ENCODE results near the gene SDK2. TPM values are rescaled to one million over a fixed set of nuclear protein-coding genes. Genes with fewer than 3 reads are reported as not detected.

The SDK2 gene
- total RNA-seq, 1 experiment from 2014 or later: 0.67 TPM

- Histone ChIP-seq H3K36me3 (ENCODE audit: insufficient read depth, low read length, poor library complexity, severe bottlenecking) (no peaks in the 10 kb centered on the region), H3K27ac (ENCODE audit: low read depth, low read length, poor library complexity, severe bottlenecking) (no peak overlapping the region), H3K4me3 (ENCODE audit: low read depth, low read length, poor library complexity, severe bottlenecking) (no peak overlapping the region), H3K27me3 (replicated peaks; ENCODE audit: insufficient read depth, low read depth, low read length, poor library complexity) (no peaks in the 10 kb centered on the region), H3K9me3 (ENCODE audit: low read depth, low read length, poor library complexity, severe bottlenecking) (no peaks in the 10 kb centered on the region), H3K4me1 (ENCODE audit: insufficient read depth, low read length, poor library complexity, severe bottlenecking) (no peaks in the 10 kb centered on the region)
- TF ChIP-seq, protein P1, sequence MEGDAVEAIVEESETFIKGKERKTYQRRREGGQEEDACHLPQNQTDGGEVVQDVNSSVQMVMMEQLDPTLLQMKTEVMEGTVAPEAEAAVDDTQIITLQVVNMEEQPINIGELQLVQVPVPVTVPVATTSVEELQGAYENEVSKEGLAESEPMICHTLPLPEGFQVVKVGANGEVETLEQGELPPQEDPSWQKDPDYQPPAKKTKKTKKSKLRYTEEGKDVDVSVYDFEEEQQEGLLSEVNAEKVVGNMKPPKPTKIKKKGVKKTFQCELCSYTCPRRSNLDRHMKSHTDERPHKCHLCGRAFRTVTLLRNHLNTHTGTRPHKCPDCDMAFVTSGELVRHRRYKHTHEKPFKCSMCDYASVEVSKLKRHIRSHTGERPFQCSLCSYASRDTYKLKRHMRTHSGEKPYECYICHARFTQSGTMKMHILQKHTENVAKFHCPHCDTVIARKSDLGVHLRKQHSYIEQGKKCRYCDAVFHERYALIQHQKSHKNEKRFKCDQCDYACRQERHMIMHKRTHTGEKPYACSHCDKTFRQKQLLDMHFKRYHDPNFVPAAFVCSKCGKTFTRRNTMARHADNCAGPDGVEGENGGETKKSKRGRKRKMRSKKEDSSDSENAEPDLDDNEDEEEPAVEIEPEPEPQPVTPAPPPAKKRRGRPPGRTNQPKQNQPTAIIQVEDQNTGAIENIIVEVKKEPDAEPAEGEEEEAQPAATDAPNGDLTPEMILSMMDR (conservative IDR thresholded peaks at IDR 0.05; ENCODE audit: low read depth, low read length): no peak
- TF ChIP-seq EZH2 (IDR thresholded peaks at IDR 0.05; ENCODE audit: borderline replicate concordance, low read depth, low read length, poor library complexity, severe bottlenecking): no peak
- no TSS peak for BruUV-seq (replicated peaks)
- DNase-seq (ENCODE audit: low spot score): no peak
- ChIA-PET CTCF (no interaction called here), POLR2A (ENCODE audit: low non-redundant PET) (no interaction called here)
- intact Hi-C loops (cut with micrococcal nuclease; ENCODE audit: unreplicated experiment): no loop called here
Observed at GRCh38 chr17:73599599-73599998, 44.6 kb downstream of the SDK2 start.

- Histone ChIP-seq H3K9me3 (ENCODE audit: low read depth, low read length, poor library complexity, severe bottlenecking) (no peaks in the 10 kb centered on the region), H3K27me3 (replicated peaks; ENCODE audit: insufficient read depth, low read depth, low read length, poor library complexity) (no peaks in the 10 kb centered on the region), H3K4me3 (ENCODE audit: low read depth, low read length, poor library complexity, severe bottlenecking) (no peak overlapping the region), H3K36me3 (ENCODE audit: insufficient read depth, low read length, poor library complexity, severe bottlenecking) (no peaks in the 10 kb centered on the region), H3K4me1 (ENCODE audit: insufficient read depth, low read length, poor library complexity, severe bottlenecking) (no peaks in the 10 kb centered on the region), H3K27ac (ENCODE audit: low read depth, low read length, poor library complexity, severe bottlenecking) (no peak overlapping the region)
- TF ChIP-seq, protein P1 (conservative IDR thresholded peaks at IDR 0.05; ENCODE audit: low read depth, low read length): no peak
- TF ChIP-seq EZH2 (IDR thresholded peaks at IDR 0.05; ENCODE audit: borderline replicate concordance, low read depth, low read length, poor library complexity, severe bottlenecking): no peak
- DNase-seq (ENCODE audit: low spot score): no peak
- intact Hi-C loops (cut with micrococcal nuclease; ENCODE audit: unreplicated experiment): no loop called here
- BruUV-seq (replicated peaks): no TSS peak
- POLR2A ChIA-PET (ENCODE audit: low non-redundant PET): no interaction called here
- CTCF ChIA-PET: no interaction called here
Observed at GRCh38 chr17:73598212-73598611, 46.0 kb downstream of the SDK2 start.

- Histone ChIP-seq H3K27me3 (replicated peaks; ENCODE audit: insufficient read depth, low read depth, low read length, poor library complexity) (no peaks in the 10 kb centered on the region), H3K9me3 (ENCODE audit: low read depth, low read length, poor library complexity, severe bottlenecking) (no peaks in the 10 kb centered on the region), H3K4me1 (ENCODE audit: insufficient read depth, low read length, poor library complexity, severe bottlenecking) (no peaks in the 10 kb centered on the region), H3K27ac (ENCODE audit: low read depth, low read length, poor library complexity, severe bottlenecking) (no peak overlapping the region), H3K4me3 (ENCODE audit: low read depth, low read length, poor library complexity, severe bottlenecking) (no peak overlapping the region), H3K36me3 (ENCODE audit: insufficient read depth, low read length, poor library complexity, severe bottlenecking) (no peaks in the 10 kb centered on the region)
- BruUV-seq (replicated peaks): no TSS peak
- TF ChIP-seq, protein P1 (conservative IDR thresholded peaks at IDR 0.05; ENCODE audit: low read depth, low read length): no peak
- TF ChIP-seq EZH2 (IDR thresholded peaks at IDR 0.05; ENCODE audit: borderline replicate concordance, low read depth, low read length, poor library complexity, severe bottlenecking): no peak
- intact Hi-C loops (cut with micrococcal nuclease; ENCODE audit: unreplicated experiment): no loop called here
- POLR2A ChIA-PET (ENCODE audit: low non-redundant PET): no interaction called here
- CTCF ChIA-PET: no interaction called here
- no peak for DNase-seq (ENCODE audit: low spot score)
Observed at GRCh38 chr17:73595931-73596330, 48.3 kb downstream of the SDK2 start.
